ENCODE measurements around the gene KCNMA1.

Gene KCNMA1

GRCh38 chr10:77604063-77604462 lies 33.5 kb downstream of the KCNMA1 start:
- Histone ChIP-seq H2BK5ac (ENCODE audit: low read depth, low read length, poor library complexity, severe bottlenecking) (no peak overlapping the region), H3K4me1 (ENCODE audit: control insufficient read depth, insufficient read depth, low read depth, low read length) (peaks cover 15% of the 10 kb centered on the region), H3K4me2 (ENCODE audit: low read length, poor library complexity, severe bottlenecking) (no peak overlapping the region), H3K9ac (ENCODE audit: low read length) (no peak overlapping the region), H3K4me3 (ENCODE audit: insufficient read depth in 1 of 2, low read depth in 1 of 2, low read length in 2 of 2) (no peak overlapping the region), H2BK12ac (ENCODE audit: low read length in 2 of 2) (peak overlapping the region; percentile 2 to 8), H3K79me1 (replicated peaks; ENCODE audit: low read length, poor library complexity, severe bottlenecking) (peaks cover 28% of the 10 kb centered on the region), H3K27ac (ENCODE audit: low read length, poor library complexity, severe bottlenecking) (no peak overlapping the region), H3K27me3 (ENCODE audit: control insufficient read depth in 1 of 2, insufficient read depth in 1 of 2, low read length in 2 of 2) (no peaks in the 10 kb centered on the region), H3K36me3 (ENCODE audit: control insufficient read depth in 1 of 2, insufficient read depth in 2 of 2, low read depth in 1 of 2, low read length in 2 of 2) (no peaks in the 10 kb centered on the region), H3K23ac (ENCODE audit: low read length in 2 of 2) (no peak overlapping the region), H4K8ac (ENCODE audit: low read length) (peak overlapping the region; percentile 66), H3K4ac (ENCODE audit: low read depth in 1 of 2, low read length in 2 of 2) (peak overlapping the region in 1 of 2 experiments; percentile 35), H3K18ac (ENCODE audit: low read depth in 1 of 2, low read length in 2 of 2) (peak overlapping the region; percentile 42 to 64), H2BK15ac (ENCODE audit: low read depth, poor library complexity, severe bottlenecking) (no peak overlapping the region), H3K14ac (ENCODE audit: low read length in 2 of 2) (no peak overlapping the region), H2BK120ac (ENCODE audit: low read depth, low read length) (no peak overlapping the region), H3K9me3 (ENCODE audit: control insufficient read depth, low read length) (no peaks in the 10 kb centered on the region), H4K91ac (ENCODE audit: low read length) (no peak overlapping the region), H2AFZ (ENCODE audit: low read depth, low read length) (no peak overlapping the region), H2AK5ac (ENCODE audit: low read length, severe bottlenecking) (no peak overlapping the region)
- no CpG with 5 or more reads among the region's 1 CpG for WGBS
- no peak for DNase-seq

GRCh38 chr10:77603534-77603927 lies 34.1 kb downstream of the KCNMA1 start:
- peak; percentile 48 for DNase-seq

GRCh38 chr10:77602913-77603533 lies 34.6 kb downstream of the KCNMA1 start:
- H2BK5ac ChIP-seq (ENCODE audit: low read depth, low read length, poor library complexity, severe bottlenecking) = no peak overlapping the region
- H2BK12ac ChIP-seq (ENCODE audit: low read length in 2 of 2) = peak overlapping the region; percentile 9 to 33
- H3K27ac ChIP-seq (ENCODE audit: low read length, poor library complexity, severe bottlenecking) = no peak overlapping the region
- no peaks in the 10 kb centered on the region for H3K27me3 ChIP-seq (ENCODE audit: control insufficient read depth in 1 of 2, insufficient read depth in 1 of 2, low read length in 2 of 2)
- no peak overlapping the region for H2BK120ac ChIP-seq (ENCODE audit: low read depth, low read length)
- H3K9me3 ChIP-seq (ENCODE audit: control insufficient read depth, low read length) = no peaks in the 10 kb centered on the region
- peaks cover 32% of the 10 kb centered on the region for H3K79me1 ChIP-seq (replicated peaks; ENCODE audit: low read length, poor library complexity, severe bottlenecking)
- 47% methylated on average over 7 of the region's 7 CpGs for WGBS
- H2AFZ ChIP-seq (ENCODE audit: low read depth, low read length) = no peak overlapping the region
- H4K8ac ChIP-seq (ENCODE audit: low read length) = peak overlapping the region; percentile 80
- no peaks in the 10 kb centered on the region for H3K36me3 ChIP-seq (ENCODE audit: control insufficient read depth in 1 of 2, insufficient read depth in 2 of 2, low read depth in 1 of 2, low read length in 2 of 2)
- H3K14ac ChIP-seq (ENCODE audit: low read length in 2 of 2) = peak overlapping the region in 1 of 2 experiments; percentile 48
- H4K91ac ChIP-seq (ENCODE audit: low read length) = no peak overlapping the region
- peak overlapping the region; percentile 4 to 84 for H3K4ac ChIP-seq (ENCODE audit: low read depth in 1 of 2, low read length in 2 of 2)
- peaks cover 15% of the 10 kb centered on the region for H3K4me1 ChIP-seq (ENCODE audit: control insufficient read depth, insufficient read depth, low read depth, low read length)
- no peak overlapping the region for H3K4me3 ChIP-seq (ENCODE audit: insufficient read depth in 1 of 2, low read depth in 1 of 2, low read length in 2 of 2)
- H2BK15ac ChIP-seq (ENCODE audit: low read depth, poor library complexity, severe bottlenecking) = no peak overlapping the region
- H3K4me2 ChIP-seq (ENCODE audit: low read length, poor library complexity, severe bottlenecking) = peak overlapping the region; percentile 7
- H3K9ac ChIP-seq (ENCODE audit: low read length) = no peak overlapping the region
- peak; percentile 35 for DNase-seq
- peak overlapping the region; percentile 63 for H2AK5ac ChIP-seq (ENCODE audit: low read length, severe bottlenecking)
- H3K23ac ChIP-seq (ENCODE audit: low read length in 2 of 2) = no peak overlapping the region
- peak overlapping the region in 1 of 2 experiments; percentile 64 for H3K18ac ChIP-seq (ENCODE audit: low read depth in 1 of 2, low read length in 2 of 2)

More at GRCh38 chr10:77603534-77603927, 34.1 kb downstream of the KCNMA1 start:
- H3K79me1 ChIP-seq (replicated peaks; ENCODE audit: low read length, poor library complexity, severe bottlenecking) = peaks cover 32% of the 10 kb centered on the region
- no peak overlapping the region for H3K14ac ChIP-seq (ENCODE audit: low read length in 2 of 2)
- no peak overlapping the region for H2BK15ac ChIP-seq (ENCODE audit: low read depth, poor library complexity, severe bottlenecking)
- whole genome bisulfite sequencing = 10% methylated on average over 2 of the region's 2 CpGs
- H2BK120ac ChIP-seq (ENCODE audit: low read depth, low read length) = no peak overlapping the region
- peak overlapping the region; percentile 63 for H2AK5ac ChIP-seq (ENCODE audit: low read length, severe bottlenecking)
- H3K9ac ChIP-seq (ENCODE audit: low read length) = no peak overlapping the region
- H3K27me3 ChIP-seq (ENCODE audit: control insufficient read depth in 1 of 2, insufficient read depth in 1 of 2, low read length in 2 of 2) = no peaks in the 10 kb centered on the region
- peak overlapping the region in 1 of 2 experiments; percentile 4 for H3K4ac ChIP-seq (ENCODE audit: low read depth in 1 of 2, low read length in 2 of 2)
- H2AFZ ChIP-seq (ENCODE audit: low read depth, low read length) = no peak overlapping the region
- H4K8ac ChIP-seq (ENCODE audit: low read length) = peak overlapping the region; percentile 66
- H2BK5ac ChIP-seq (ENCODE audit: low read depth, low read length, poor library complexity, severe bottlenecking) = no peak overlapping the region
- no peaks in the 10 kb centered on the region for H3K9me3 ChIP-seq (ENCODE audit: control insufficient read depth, low read length)
- H4K91ac ChIP-seq (ENCODE audit: low read length) = peak overlapping the region; percentile 52
- H3K4me1 ChIP-seq (ENCODE audit: control insufficient read depth, insufficient read depth, low read depth, low read length) = peaks cover 15% of the 10 kb centered on the region
- no peak overlapping the region for H3K4me3 ChIP-seq (ENCODE audit: insufficient read depth in 1 of 2, low read depth in 1 of 2, low read length in 2 of 2)
- H3K23ac ChIP-seq (ENCODE audit: low read length in 2 of 2) = no peak overlapping the region
- H3K4me2 ChIP-seq (ENCODE audit: low read length, poor library complexity, severe bottlenecking) = no peak overlapping the region
- no peak overlapping the region for H3K27ac ChIP-seq (ENCODE audit: low read length, poor library complexity, severe bottlenecking)
- H3K36me3 ChIP-seq (ENCODE audit: control insufficient read depth in 1 of 2, insufficient read depth in 2 of 2, low read depth in 1 of 2, low read length in 2 of 2) = no peaks in the 10 kb centered on the region
- peak overlapping the region; percentile 15 to 64 for H3K18ac ChIP-seq (ENCODE audit: low read depth in 1 of 2, low read length in 2 of 2)
- H2BK12ac ChIP-seq (ENCODE audit: low read length in 2 of 2) = peak overlapping the region; percentile 2 to 33

- Histone ChIP-seq H3K27ac (ENCODE audit: low read length, poor library complexity, severe bottlenecking) (no peak overlapping the region), H3K79me1 (replicated peaks; ENCODE audit: low read length, poor library complexity, severe bottlenecking) (peaks cover 27% of the 10 kb centered on the region), H3K36me3 (ENCODE audit: control insufficient read depth in 1 of 2, insufficient read depth in 2 of 2, low read depth in 1 of 2, low read length in 2 of 2) (no peaks in the 10 kb centered on the region), H3K9me3 (ENCODE audit: control insufficient read depth, low read length) (no peaks in the 10 kb centered on the region), H2BK5ac (ENCODE audit: low read depth, low read length, poor library complexity, severe bottlenecking) (no peak overlapping the region), H3K4me1 (ENCODE audit: control insufficient read depth, insufficient read depth, low read depth, low read length) (peaks cover 15% of the 10 kb centered on the region), H2AK5ac (ENCODE audit: low read length, severe bottlenecking) (no peak overlapping the region), H3K4me3 (ENCODE audit: insufficient read depth in 1 of 2, low read depth in 1 of 2, low read length in 2 of 2) (no peak overlapping the region), H4K8ac (ENCODE audit: low read length) (peak overlapping the region; percentile 80), H3K4ac (ENCODE audit: low read depth in 1 of 2, low read length in 2 of 2) (peak overlapping the region in 1 of 2 experiments; percentile 84), H3K18ac (ENCODE audit: low read depth in 1 of 2, low read length in 2 of 2) (peak overlapping the region; percentile 18 to 58), H3K27me3 (ENCODE audit: control insufficient read depth in 1 of 2, insufficient read depth in 1 of 2, low read length in 2 of 2) (no peaks in the 10 kb centered on the region), H3K9ac (ENCODE audit: low read length) (no peak overlapping the region), H3K4me2 (ENCODE audit: low read length, poor library complexity, severe bottlenecking) (no peak overlapping the region), H2BK12ac (ENCODE audit: low read length in 2 of 2) (peak overlapping the region; percentile 9 to 60), H3K14ac (ENCODE audit: low read length in 2 of 2) (no peak overlapping the region), H3K23ac (ENCODE audit: low read length in 2 of 2) (no peak overlapping the region), H2BK15ac (ENCODE audit: low read depth, poor library complexity, severe bottlenecking) (peak overlapping the region; percentile 60), H4K91ac (ENCODE audit: low read length) (no peak overlapping the region), H2BK120ac (ENCODE audit: low read depth, low read length) (no peak overlapping the region), H2AFZ (ENCODE audit: low read depth, low read length) (no peak overlapping the region)
- DNase-seq = peak; percentile 30
- 77% methylated on average over 8 of the region's 8 CpGs for WGBS
Measured at GRCh38 chr10:77602231-77602912, 35.2 kb downstream of the KCNMA1 start.

Data from mesenchymal stem cell (in vitro differentiated cells and primary cell).